Measurements from ENCODE around the gene PSMB3. TPM values are rescaled to one million over a fixed set of nuclear protein-coding genes. Genes with fewer than 3 reads are reported as not detected.

The PSMB3 gene
- total and polyA plus RNA-seq, 9 of the 15 experiments (the other 6 are each of a cell fraction or from before 2014, with no cell fraction given), result 460 to 2,775 (median 574) TPM

- no peak for TF ChIP-seq ZNF609 (CRISPR knock-in tag; IDR thresholded peaks at IDR 0.05; ENCODE audit: borderline replicate concordance)
Observed at GRCh38 chr17:38706505-38707216, 45.9 kb upstream of the PSMB3 start (continued).

GRCh38 chr17:38707678-38708351 lies 44.7 kb upstream of the PSMB3 start:
- in situ Hi-C loops (cut with MboI) (no loop called here), intact Hi-C loops (cut with micrococcal nuclease) (no loop called here)
- H3K27ac ChIP-seq (ENCODE audit: extremely low read depth, low read depth, low read length), result no peak overlapping the region
- H3K4me2 ChIP-seq (ENCODE audit: insufficient read depth, low read length), result no peak overlapping the region
- BruUV-seq (replicated peaks), result no TSS peak
- peaks cover 55% of the 10 kb centered on the region; the same call in 2 of the 3 replicates for H3K36me3 ChIP-seq (ENCODE audit: control insufficient read depth, insufficient read depth, low read length)
- no peak for ATAC-seq
- H3K79me2 ChIP-seq (ENCODE audit: control insufficient read depth, insufficient read depth, low read length), result peaks cover 48% of the 10 kb centered on the region
- H3K9me1 ChIP-seq (ENCODE audit: control insufficient read depth, insufficient read depth, low read length), result peaks cover 4% of the 10 kb centered on the region
- ChIA-PET CTCF (ENCODE audit: low intra/inter-chr PET ratio) (no interaction called here), POLR2A (interaction anchor here (0.7 to 3.7 kb wide), 6 partner anchors 8 to 31 kb away, joined by 4 to 30 read pairs (median 12); no protein-coding TSS in a partner anchor)
- H4K20me1 ChIP-seq (replicated peaks; ENCODE audit: control insufficient read depth, insufficient read depth, low read length), result peaks cover 8% of the 10 kb centered on the region; the same call in 1 of the 2 replicates
- no peak for FAIRE-seq
- H2AFZ ChIP-seq (ENCODE audit: low read depth, low read length), result no peak overlapping the region
- no peak for DNase-seq (ENCODE audit: extremely low read depth in 1 of 4, low spot score in 3 of 4)
- H3K4me1 ChIP-seq (replicated peaks in 1 of 2; ENCODE audit: control insufficient read depth in 2 of 2, insufficient read depth in 2 of 2, low read length in 2 of 2), result peaks cover 35 to 78% of the 10 kb centered on the region in 2 experiments
- 82% methylated on average over 20 of the region's 21 CpGs for WGBS (ENCODE audit: insufficient coverage, low coverage, missing lambda C conversion rate)
- TF ChIP-seq POLR2G (IDR thresholded peaks at IDR 0.05; ENCODE audit: low read depth, low read length) (peak; percentile 16; the same call in 1 of the 2 replicates), ZKSCAN1 (IDR thresholded peaks at IDR 0.05; ENCODE audit: low read depth, low read length) (peak; percentile 83), HDAC6 (IDR thresholded peaks at IDR 0.05; ENCODE audit: low read depth, low read length) (no peak)
- H3K27me3 ChIP-seq (ENCODE audit: control insufficient read depth in 2 of 2, insufficient read depth in 2 of 2, low read length in 2 of 2), result no peaks in the 10 kb centered on the region
- peak overlapping the region in 1 of 2 experiments; percentile 79; a peak in 2 of 4 replicates for H3K9ac ChIP-seq (ENCODE audit: insufficient read depth in 1 of 2, low read depth in 2 of 2, low read length in 2 of 2)
- no peaks in the 10 kb centered on the region for H3K9me3 ChIP-seq (replicated peaks; ENCODE audit: control insufficient read depth, insufficient read depth, low read depth, low read length)
- H3K4me3 ChIP-seq, result no peak overlapping the region

Measured in K562 (cell line).